ENCODE data around the gene RGPD8. TPM values are rescaled to one million over a fixed set of nuclear protein-coding genes. Genes with fewer than 3 reads are reported as not detected.

RGPD8 gene
- total RNA-seq, 2 experiments from 2014 or later: 13.5 to 13.6 TPM

DNA sequence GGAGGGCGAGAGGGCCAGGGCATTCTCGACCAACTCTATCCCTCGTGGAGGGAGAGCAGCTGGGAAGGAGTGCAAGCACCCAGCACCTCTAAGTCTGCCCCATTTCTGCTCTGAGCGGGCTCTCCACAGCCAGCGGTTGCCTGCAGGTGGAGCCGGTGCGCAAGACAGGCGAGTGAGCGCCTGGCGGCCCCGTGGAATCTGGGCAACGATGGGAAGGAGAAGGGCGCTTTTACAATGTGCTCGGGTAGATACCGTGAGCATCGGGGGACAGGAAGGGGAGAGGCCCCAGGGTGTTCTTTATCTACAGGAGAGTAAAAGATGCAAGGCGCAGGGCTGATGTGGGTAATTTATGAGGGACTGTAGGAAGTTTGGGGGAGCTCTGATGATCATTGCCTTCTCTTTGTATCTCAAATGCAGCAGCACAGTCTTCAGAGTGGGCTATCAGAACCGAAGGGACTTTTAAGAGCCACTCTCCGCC lies 47.6 kb upstream of the RGPD8 start:
- Mint-ChIP-seq H3K27me3 (no peaks in the 10 kb centered on the region), H3K9me3 (no peaks in the 10 kb centered on the region), H3K36me3 (ENCODE audit: low read depth) (peaks cover 14% of the 10 kb centered on the region), H3K4me3 (peak overlapping the region; percentile 84), H3K27ac (peak overlapping the region; percentile 87), H3K4me1 (ENCODE audit: low read depth) (peaks cover 27% of the 10 kb centered on the region)
- ChIA-PET CTCF (interaction anchor here (0.8 to 2.3 kb wide), 16 partner anchors 8 to 245 kb away, joined by 3 to 15 read pairs (median 5); partner anchors contain the start of genes CHCHD5 and POLR1B), POLR2A (interaction anchor here (0.5 to 1.3 kb wide), 6 partner anchors 10 to 226 kb away, joined by 3 to 5 read pairs (median 3); partner anchors contain the start of gene ZC3H8)
- DNase-seq (peak; percentile 90), ATAC-seq (peak; percentile 89)
- intact Hi-C loops (cut with micrococcal nuclease): loop anchor here (5.0 to 10.0 kb wide), 2 partner anchors 64 to 101 kb away; partner anchors contain the start of genes CHCHD5 and POLR1B
- TF ChIP-seq, protein P1, sequence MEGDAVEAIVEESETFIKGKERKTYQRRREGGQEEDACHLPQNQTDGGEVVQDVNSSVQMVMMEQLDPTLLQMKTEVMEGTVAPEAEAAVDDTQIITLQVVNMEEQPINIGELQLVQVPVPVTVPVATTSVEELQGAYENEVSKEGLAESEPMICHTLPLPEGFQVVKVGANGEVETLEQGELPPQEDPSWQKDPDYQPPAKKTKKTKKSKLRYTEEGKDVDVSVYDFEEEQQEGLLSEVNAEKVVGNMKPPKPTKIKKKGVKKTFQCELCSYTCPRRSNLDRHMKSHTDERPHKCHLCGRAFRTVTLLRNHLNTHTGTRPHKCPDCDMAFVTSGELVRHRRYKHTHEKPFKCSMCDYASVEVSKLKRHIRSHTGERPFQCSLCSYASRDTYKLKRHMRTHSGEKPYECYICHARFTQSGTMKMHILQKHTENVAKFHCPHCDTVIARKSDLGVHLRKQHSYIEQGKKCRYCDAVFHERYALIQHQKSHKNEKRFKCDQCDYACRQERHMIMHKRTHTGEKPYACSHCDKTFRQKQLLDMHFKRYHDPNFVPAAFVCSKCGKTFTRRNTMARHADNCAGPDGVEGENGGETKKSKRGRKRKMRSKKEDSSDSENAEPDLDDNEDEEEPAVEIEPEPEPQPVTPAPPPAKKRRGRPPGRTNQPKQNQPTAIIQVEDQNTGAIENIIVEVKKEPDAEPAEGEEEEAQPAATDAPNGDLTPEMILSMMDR (IDR thresholded peaks at IDR 0.05): peak; percentile 81

- DNase-seq (peak; percentile 27), ATAC-seq (no peak)
- peaks cover 13% of the 10 kb centered on the region for H3K36me3 Mint-ChIP-seq (ENCODE audit: low read depth)
Measured at GRCh38 chr2:112480530-112481049, 47.1 kb upstream of the RGPD8 start.

DNA sequence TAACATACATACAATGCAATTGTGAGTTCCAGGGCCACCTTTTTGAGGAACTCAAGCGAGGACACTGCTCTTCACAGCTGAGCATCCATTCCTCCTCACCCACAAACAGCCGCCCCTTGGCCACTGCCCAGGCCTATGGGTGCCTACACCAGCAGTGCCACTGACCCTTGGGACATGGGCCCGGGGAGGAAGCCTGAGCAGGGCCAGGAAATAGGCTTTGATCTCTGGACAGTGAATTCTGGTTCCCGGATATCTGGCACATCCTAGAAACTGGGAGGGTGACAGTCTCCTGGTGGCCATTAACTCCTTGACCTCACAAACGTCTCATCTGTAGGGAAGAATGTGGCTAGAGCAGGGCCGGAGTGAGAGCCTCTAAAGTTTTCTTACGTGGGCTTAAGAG lies 43.0 kb upstream of the RGPD8 start:
- H3K27ac Mint-ChIP-seq: no peak overlapping the region
- ChIA-PET POLR2A (no interaction called here), CTCF (no interaction called here)
- H3K36me3 Mint-ChIP-seq (ENCODE audit: low read depth): no peaks in the 10 kb centered on the region
- DNase-seq: no peak
- H3K4me1 Mint-ChIP-seq (ENCODE audit: low read depth): peaks cover 7% of the 10 kb centered on the region
- TF ChIP-seq, protein P1 (IDR thresholded peaks at IDR 0.05): no peak
- ATAC-seq: no peak
- H3K4me3 Mint-ChIP-seq: no peak overlapping the region
- H3K27me3 Mint-ChIP-seq: no peaks in the 10 kb centered on the region
- intact Hi-C loops (cut with micrococcal nuclease): no loop called here
- no peaks in the 10 kb centered on the region for H3K9me3 Mint-ChIP-seq

More at GRCh38 chr2:112480530-112481049, 47.1 kb upstream of the RGPD8 start:
- TF ChIP-seq, protein P1 (IDR thresholded peaks at IDR 0.05): no peak
- ChIA-PET POLR2A (interaction anchor here (0.6 to 1.3 kb wide), 6 partner anchors 9 to 226 kb away, joined by 3 to 5 read pairs (median 3); partner anchors contain the start of gene ZC3H8), CTCF (interaction anchor here (0.8 to 2.3 kb wide), 18 partner anchors 8 to 246 kb away, joined by 3 to 15 read pairs (median 5); partner anchors contain the start of genes CHCHD5 and POLR1B)
- intact Hi-C loops (cut with micrococcal nuclease): loop anchor here (5.0 to 10.0 kb wide), 2 partner anchors 64 to 102 kb away; partner anchors contain the start of genes CHCHD5 and POLR1B
- H3K27me3 Mint-ChIP-seq: no peaks in the 10 kb centered on the region
- H3K27ac Mint-ChIP-seq: peak overlapping the region; percentile 55
- H3K4me1 Mint-ChIP-seq (ENCODE audit: low read depth): peaks cover 23% of the 10 kb centered on the region
- no peaks in the 10 kb centered on the region for H3K9me3 Mint-ChIP-seq
- H3K4me3 Mint-ChIP-seq: peak overlapping the region; percentile 84

DNA sequence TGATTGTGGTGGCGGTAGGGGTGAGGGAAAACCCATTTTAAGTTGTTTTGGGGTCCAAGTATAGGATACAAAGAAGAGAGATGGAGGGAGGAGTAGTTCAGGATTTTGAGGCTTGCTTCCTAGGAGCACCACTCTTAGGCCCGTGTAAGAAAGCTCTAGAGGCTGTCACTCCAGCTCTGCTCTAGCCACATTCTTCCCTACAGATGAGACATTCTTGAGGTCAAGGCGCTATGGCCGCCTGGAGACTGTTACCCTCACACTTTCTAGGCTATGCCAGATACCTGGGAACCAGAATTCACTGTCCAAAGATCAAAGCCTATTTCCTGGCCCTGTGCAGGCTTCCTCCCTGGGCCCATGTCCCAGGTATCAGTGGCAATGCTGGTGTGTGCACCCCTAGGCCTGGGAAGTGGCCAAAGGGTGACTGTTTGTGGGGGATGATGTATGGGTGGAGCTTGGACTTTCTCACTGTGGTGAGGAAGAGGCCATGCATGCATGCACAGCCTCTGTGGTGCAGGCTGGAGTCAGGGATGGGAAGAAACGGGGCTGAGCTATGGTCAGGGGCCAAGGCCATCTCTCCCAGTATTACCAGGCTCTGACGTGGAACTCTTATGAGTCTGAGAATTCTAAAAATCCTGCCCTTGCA lies 41.5 kb upstream of the RGPD8 start:
- Mint-ChIP-seq H3K4me1 (ENCODE audit: low read depth) (peaks cover 3% of the 10 kb centered on the region), H3K27me3 (no peaks in the 10 kb centered on the region), H3K9me3 (no peaks in the 10 kb centered on the region), H3K36me3 (ENCODE audit: low read depth) (no peaks in the 10 kb centered on the region), H3K4me3 (no peak overlapping the region), H3K27ac (no peak overlapping the region)
- intact Hi-C loops (cut with micrococcal nuclease): no loop called here
- ATAC-seq: no peak
- CTCF ChIA-PET: interaction anchor here (1.1 to 1.6 kb wide), 2 partner anchors 13 to 26 kb away, joined by 3 to 4 read pairs; no protein-coding TSS in a partner anchor
- TF ChIP-seq, protein P1 (IDR thresholded peaks at IDR 0.05): no peak
- POLR2A ChIA-PET: no interaction called here
- no peak for DNase-seq
